Renal cortical epithelial cell (primary cell): ENCODE results near the gene CCT5. TPM values are rescaled to one million over a fixed set of nuclear protein-coding genes. Genes with fewer than 3 reads are reported as not detected.
A peak's percentile ranks its signal among the peaks of the same experiment; 100 is the strongest.
"Not testable (repeated sequence)": the region's sequence is repeated elsewhere in the genome, so short reads cannot be mapped to it uniquely, and the experiment has no call there.

Source experiments
- DNase-seq: peaks from one replicate; pipeline ENCODE4 v3.0.0-alpha.2; 2011; ENCODE audit warnings: low read depth
- total RNA-seq: library from RNA; depleted of rRNA; stranded (reverse); fragments of >200 nt; gene quantifications from 2 replicates; pipeline ENCODE4 v1.2.3, GENCODE V29; 2014

The CCT5 gene
- total RNA-seq, 1 donor from 2014 or later = 519 TPM

- no peak for DNase-seq
Measured at GRCh38 chr5:10246761-10247160, 3.3 kb upstream of the CCT5 start.

DNA sequence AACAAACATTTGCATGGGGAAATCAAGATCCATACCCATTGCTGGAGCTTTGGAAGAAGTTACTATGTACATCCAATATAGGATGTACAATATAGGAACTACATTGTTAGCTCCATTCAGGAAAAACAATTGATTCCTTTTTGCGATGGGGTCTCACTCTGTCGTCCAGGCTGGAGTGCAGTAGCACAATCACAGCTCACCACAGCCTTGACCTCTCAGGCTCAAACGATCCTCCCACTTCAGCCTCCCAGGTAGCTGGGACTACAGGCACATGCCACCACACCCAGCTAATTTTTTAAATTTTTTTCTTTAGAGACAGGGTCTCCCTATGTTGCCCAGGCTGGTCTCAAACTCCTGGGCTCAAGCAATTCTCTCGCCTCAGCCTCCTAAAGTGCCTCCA lies 2.9 kb upstream of the CCT5 start:
- not testable (repeated sequence) for DNase-seq

- no peak for DNase-seq
Measured at GRCh38 chr5:10248378-10249260, 1.5 kb upstream of the CCT5 start.

- peak; percentile 37 for DNase-seq
Measured at GRCh38 chr5:10250806-10251276, 761 bp downstream of the CCT5 start.

- DNase-seq = no peak
Measured at GRCh38 chr5:10251405-10251804, 1.3 kb downstream of the CCT5 start.

GRCh38 chr5:10253390-10253789 lies 3.3 kb downstream of the CCT5 start:
- no peak for DNase-seq

GRCh38 chr5:10254686-10255085 lies 4.6 kb downstream of the CCT5 start:
- DNase-seq = no peak

- no peak for DNase-seq
Measured at GRCh38 chr5:10257870-10258269, 7.8 kb downstream of the CCT5 start.

GRCh38 chr5:10259899-10260298 lies 9.8 kb downstream of the CCT5 start:
- DNase-seq = no peak

- DNase-seq = no peak
Measured at GRCh38 chr5:10261065-10261464, 11.0 kb downstream of the CCT5 start.

DNA sequence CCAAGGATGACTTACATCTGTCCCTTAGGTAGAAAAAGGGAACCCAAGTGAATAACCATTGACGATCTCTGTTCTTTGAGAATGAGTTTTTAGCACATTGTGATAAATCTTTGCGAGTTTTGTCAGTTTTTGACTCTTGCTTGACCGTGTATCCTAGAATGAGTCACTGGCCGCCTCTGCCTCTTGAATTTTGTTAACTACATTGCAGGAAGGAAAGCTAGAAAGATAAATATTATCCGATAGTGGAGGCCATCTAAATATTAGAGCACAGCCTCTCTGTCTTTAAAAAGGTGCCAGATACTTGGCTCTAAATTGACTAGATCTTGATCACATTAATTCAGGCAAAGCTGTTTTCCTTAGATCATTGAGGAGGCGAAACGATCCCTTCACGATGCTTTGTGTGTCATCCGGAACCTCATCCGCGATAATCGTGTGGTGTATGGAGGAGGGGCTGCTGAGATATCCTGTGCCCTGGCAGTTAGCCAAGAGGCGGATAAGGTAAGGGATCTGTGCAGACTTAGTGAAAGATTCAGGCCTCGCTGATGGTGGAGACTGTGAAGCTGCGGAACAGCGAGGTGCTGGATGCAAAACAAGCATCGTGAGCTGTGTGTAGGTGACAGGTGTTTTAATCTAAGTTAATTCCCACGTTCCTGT lies 12.2 kb downstream of the CCT5 start:
- no peak for DNase-seq

DNA sequence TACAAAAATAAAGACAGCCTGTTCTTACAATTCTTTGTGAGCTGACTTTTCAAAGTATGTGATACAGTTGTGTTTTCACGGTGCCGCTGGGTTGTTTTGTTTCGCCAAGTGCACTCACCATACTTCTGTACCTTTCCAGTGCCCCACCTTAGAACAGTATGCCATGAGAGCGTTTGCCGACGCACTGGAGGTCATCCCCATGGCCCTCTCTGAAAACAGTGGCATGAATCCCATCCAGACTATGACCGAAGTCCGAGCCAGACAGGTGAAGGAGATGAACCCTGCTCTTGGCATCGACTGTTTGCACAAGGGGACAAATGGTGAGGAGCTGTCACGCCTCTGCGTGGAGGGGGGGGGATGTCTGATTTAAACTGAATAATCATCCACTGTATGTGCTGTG lies 12.9 kb downstream of the CCT5 start:
- DNase-seq = no peak

- DNase-seq = no peak
Measured at GRCh38 chr5:10264604-10265003, 14.5 kb downstream of the CCT5 start.

- no peak for DNase-seq
Measured at GRCh38 chr5:10265245-10266109, 15.4 kb downstream of the CCT5 start.

GRCh38 chr5:10266137-10266536 lies 16.1 kb downstream of the CCT5 start:
- DNase-seq = no peak

DNA sequence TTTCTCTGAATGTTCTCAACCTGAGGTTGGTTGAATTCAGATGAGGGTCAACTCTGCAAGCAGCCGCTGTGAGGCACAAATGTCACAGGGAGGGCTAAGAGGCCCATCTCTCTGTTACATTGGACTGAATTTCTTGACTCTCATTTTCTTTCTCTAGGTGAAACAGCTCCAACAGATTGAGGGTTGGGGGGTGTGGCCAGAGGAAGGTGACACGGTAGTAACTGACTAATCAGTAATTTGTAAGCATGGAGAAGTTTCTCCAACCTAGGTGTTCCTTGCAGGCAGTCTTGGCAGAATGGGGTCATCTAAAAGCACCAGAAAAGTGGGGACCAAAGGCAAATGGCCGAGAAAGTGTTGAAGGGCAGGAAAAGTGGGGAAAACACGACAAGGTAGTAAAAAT lies 16.8 kb downstream of the CCT5 start:
- DNase-seq = no peak

DNA sequence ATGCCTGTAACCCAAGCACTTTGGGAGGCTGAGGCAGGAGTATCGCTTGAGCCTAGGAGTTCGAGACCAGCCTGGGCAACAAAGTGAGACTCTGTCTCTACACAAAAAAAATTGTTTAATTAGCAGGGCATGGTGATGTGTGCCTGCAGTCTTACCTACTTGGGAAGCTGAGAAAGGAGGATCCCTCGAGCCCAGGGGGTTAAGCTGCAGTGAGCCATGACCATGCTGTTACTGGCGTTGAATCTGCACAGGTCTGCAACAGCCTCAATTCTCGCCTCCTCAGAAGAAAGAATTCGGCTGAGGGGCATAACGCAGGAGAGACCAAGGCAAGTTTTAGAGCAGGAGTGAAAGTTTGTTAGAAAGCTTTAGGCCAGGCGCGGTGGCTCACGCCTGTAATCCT lies 18.0 kb downstream of the CCT5 start:
- DNase-seq = no peak

GRCh38 chr5:10272053-10272874 lies 22.2 kb downstream of the CCT5 start:
- DNase-seq = no peak

DNA sequence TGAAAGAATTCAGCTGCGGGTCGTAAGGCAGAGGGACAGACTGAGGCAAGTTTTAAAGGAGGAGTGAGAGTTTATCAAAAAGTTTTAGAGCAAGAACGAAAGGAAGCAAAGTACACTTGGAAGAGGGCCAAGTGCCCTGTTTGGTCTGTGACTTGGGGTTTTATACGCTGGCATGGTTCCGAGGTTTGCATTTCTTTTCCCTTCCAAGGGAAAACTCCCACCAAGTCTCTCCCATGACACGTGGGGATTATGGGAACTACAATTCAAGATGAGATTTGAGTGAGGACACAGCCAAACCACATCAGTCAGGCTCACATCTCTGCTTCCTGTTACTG lies 22.8 kb downstream of the CCT5 start:
- peak; percentile 34 for DNase-seq

- no peak for DNase-seq
Measured at GRCh38 chr5:10275460-10275859, 25.4 kb downstream of the CCT5 start.

DNA sequence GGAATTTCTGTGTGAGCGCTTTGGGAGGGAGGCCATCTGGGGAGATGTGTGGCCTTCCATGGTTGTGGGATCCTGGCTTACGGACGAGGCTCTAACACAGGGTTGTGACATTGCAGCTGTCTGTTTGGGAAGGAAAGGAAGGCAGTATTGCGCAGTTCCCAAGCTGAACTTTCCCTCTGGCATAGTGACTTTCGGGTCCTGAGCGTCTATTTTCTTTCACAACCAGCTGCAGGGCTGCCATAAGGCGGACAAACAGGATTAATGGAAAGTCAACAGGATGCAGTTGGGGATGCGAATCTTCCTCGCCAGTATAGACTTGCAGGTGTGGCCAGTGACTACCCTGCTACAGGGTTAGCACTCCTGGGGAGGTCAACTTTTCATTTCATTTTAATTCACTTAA lies 25.9 kb downstream of the CCT5 start:
- no peak for DNase-seq

DNA sequence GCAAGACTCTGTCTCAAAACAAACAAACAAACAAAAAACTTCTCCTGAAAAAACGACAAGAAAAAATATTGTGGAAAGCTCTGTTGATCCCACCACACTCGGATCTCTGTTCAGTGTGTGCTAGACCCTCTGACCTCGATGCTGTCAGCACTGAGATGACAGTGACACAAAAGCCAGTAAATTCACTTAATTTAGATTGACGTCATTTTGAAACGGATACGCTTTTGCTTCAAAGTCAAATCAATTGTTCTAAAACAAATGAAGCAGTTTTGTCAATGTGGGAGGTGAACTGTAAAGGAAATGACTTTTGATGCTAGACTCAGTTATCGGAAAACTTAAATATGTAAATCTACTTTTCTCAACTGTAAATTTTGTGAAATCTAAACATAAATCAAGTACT lies 26.6 kb downstream of the CCT5 start:
- no peak for DNase-seq
